ENCODE data around the gene HSPA8. TPM values are rescaled to one million over a fixed set of nuclear protein-coding genes. Genes with fewer than 3 reads are reported as not detected.
A peak's percentile ranks its signal among the peaks of the same experiment; 100 is the strongest.

HSPA8 gene
- total RNA-seq, 1 donor: 2,226 TPM

GRCh38 chr11:123072762-123073161 is 10.8 kb upstream of the HSPA8 start:
- peaks cover 67% of the 10 kb centered on the region for H3K36me3 ChIP-seq (ENCODE audit: insufficient read depth, low read length)
- no peak overlapping the region for H3K27ac ChIP-seq (ENCODE audit: low read depth, low read length)
- no peaks in the 10 kb centered on the region for H4K20me1 ChIP-seq (ENCODE audit: insufficient read depth, low read length)
- H3K4me3 ChIP-seq (ENCODE audit: insufficient read depth, low read length): no peak overlapping the region
- DNase-seq (ENCODE audit: insufficient read length, low spot score, missing footprints): no peak
- no peaks in the 10 kb centered on the region for H3K27me3 ChIP-seq (ENCODE audit: insufficient read depth, low read length)
- no peak overlapping the region for H3K4me2 ChIP-seq (ENCODE audit: insufficient read depth, low read length)
- H2AFZ ChIP-seq (ENCODE audit: low read length): no peak overlapping the region
- H3K79me2 ChIP-seq (ENCODE audit: insufficient read depth, low read length): peaks cover 13% of the 10 kb centered on the region
- no peaks in the 10 kb centered on the region for H3K9me3 ChIP-seq (ENCODE audit: low read depth, low read length)
- H3K4me1 ChIP-seq (ENCODE audit: insufficient read depth, low read length): no peaks in the 10 kb centered on the region
- no peak for TF ChIP-seq CTCF (IDR thresholded peaks at IDR 0.05; ENCODE audit: extremely low read depth, low read depth, low read length)

- no peak for DNase-seq (ENCODE audit: insufficient read length, low spot score, missing footprints)
- Histone ChIP-seq H3K4me3 (ENCODE audit: insufficient read depth, low read length) (no peak overlapping the region), H3K27me3 (ENCODE audit: insufficient read depth, low read length) (no peaks in the 10 kb centered on the region), H2AFZ (ENCODE audit: low read length) (no peak overlapping the region), H3K79me2 (ENCODE audit: insufficient read depth, low read length) (peaks cover 13% of the 10 kb centered on the region), H3K4me2 (ENCODE audit: insufficient read depth, low read length) (no peak overlapping the region), H4K20me1 (ENCODE audit: insufficient read depth, low read length) (no peaks in the 10 kb centered on the region), H3K4me1 (ENCODE audit: insufficient read depth, low read length) (no peaks in the 10 kb centered on the region), H3K27ac (ENCODE audit: low read depth, low read length) (no peak overlapping the region), H3K9me3 (ENCODE audit: low read depth, low read length) (no peaks in the 10 kb centered on the region), H3K36me3 (ENCODE audit: insufficient read depth, low read length) (peaks cover 63% of the 10 kb centered on the region)
- TF ChIP-seq CTCF (IDR thresholded peaks at IDR 0.05; ENCODE audit: extremely low read depth, low read depth, low read length): no peak
These were observed 10.4 kb upstream of the HSPA8 start for GRCh38 chr11:123072332-123072761.

DNA sequence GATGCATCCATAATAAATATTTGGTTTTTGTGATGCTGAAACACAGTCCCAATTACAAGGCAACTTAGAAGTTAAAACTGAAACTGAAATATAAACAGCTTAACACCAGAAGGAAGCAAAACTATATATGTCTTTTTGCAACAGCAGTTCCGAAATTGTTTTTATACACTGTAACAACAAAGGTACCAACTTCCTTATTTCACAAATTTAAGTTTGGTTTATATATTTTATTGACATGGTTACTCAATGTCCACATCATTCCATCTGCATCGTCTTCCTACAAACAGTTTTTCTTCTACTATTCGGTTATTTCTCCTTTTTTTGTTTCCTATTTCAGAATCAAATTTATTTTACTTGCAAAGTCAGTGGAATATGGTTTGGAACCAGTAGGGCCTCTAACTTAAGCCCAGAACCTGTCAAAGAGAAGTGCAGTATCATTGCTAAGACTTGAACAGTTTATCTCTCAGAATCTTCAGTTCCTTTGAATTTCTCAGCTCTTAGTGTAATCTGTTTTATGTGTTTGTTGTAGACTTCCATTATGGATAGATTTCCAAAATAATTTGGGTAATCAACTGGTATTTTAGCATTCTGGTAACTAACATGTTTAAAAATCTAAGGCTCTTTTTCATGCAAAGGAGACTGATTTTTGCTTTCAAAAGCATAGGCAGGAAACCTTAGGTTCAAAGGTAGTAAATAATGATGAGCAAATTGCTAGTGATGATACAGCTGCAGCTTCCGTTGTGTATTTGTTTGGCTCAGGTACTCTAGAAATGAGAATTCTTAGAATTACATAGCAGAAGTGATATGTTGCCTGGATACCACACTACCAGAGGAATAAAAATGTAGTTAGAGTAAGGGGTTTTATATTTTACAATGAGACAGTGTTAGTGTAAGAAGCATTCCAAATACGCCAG is 8.2 kb upstream of the HSPA8 start:
- H4K20me1 ChIP-seq (ENCODE audit: insufficient read depth, low read length): no peaks in the 10 kb centered on the region
- H3K27me3 ChIP-seq (ENCODE audit: insufficient read depth, low read length): no peaks in the 10 kb centered on the region
- no peak overlapping the region for H3K4me3 ChIP-seq (ENCODE audit: insufficient read depth, low read length)
- no peak overlapping the region for H2AFZ ChIP-seq (ENCODE audit: low read length)
- peaks cover 63% of the 10 kb centered on the region for H3K36me3 ChIP-seq (ENCODE audit: insufficient read depth, low read length)
- no peaks in the 10 kb centered on the region for H3K9me3 ChIP-seq (ENCODE audit: low read depth, low read length)
- no peak overlapping the region for H3K4me2 ChIP-seq (ENCODE audit: insufficient read depth, low read length)
- peaks cover 13% of the 10 kb centered on the region for H3K79me2 ChIP-seq (ENCODE audit: insufficient read depth, low read length)
- H3K27ac ChIP-seq (ENCODE audit: low read depth, low read length): peak overlapping the region; percentile 3
- no peak for TF ChIP-seq CTCF (IDR thresholded peaks at IDR 0.05; ENCODE audit: extremely low read depth, low read depth, low read length)
- no peak for DNase-seq (ENCODE audit: insufficient read length, low spot score, missing footprints)
- H3K4me1 ChIP-seq (ENCODE audit: insufficient read depth, low read length): peaks cover 10% of the 10 kb centered on the region

DNA sequence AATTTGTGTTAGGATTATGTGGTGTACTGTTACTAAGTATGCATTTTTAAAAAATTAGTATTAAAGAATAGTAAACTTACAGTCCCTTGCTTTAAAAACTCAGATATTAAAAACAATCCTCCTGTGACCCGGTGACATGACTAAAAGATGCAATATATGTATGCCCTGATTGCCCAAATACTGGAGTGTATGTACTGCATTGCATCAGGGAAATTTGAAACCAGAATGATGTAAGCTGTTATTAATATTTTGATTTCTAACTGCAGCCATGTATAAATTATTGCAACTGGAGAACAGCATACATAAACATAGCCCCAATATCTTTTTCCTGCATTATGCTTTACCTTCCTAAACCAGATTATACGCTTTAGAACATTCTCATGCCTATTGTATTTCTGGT is 3.7 kb upstream of the HSPA8 start:
- Histone ChIP-seq H4K20me1 (ENCODE audit: insufficient read depth, low read length) (peaks cover 13% of the 10 kb centered on the region), H3K27me3 (ENCODE audit: insufficient read depth, low read length) (no peaks in the 10 kb centered on the region), H3K27ac (ENCODE audit: low read depth, low read length) (peak overlapping the region; percentile 62), H3K36me3 (ENCODE audit: insufficient read depth, low read length) (peaks cover 30% of the 10 kb centered on the region), H3K4me3 (ENCODE audit: insufficient read depth, low read length) (no peak overlapping the region), H3K4me2 (ENCODE audit: insufficient read depth, low read length) (no peak overlapping the region), H3K79me2 (ENCODE audit: insufficient read depth, low read length) (peaks cover 14% of the 10 kb centered on the region), H3K9me3 (ENCODE audit: low read depth, low read length) (no peaks in the 10 kb centered on the region), H2AFZ (ENCODE audit: low read length) (no peak overlapping the region), H3K4me1 (ENCODE audit: insufficient read depth, low read length) (peaks cover 29% of the 10 kb centered on the region)
- DNase-seq (ENCODE audit: insufficient read length, low spot score, missing footprints): peak; percentile 90
- TF ChIP-seq CTCF (IDR thresholded peaks at IDR 0.05; ENCODE audit: extremely low read depth, low read depth, low read length): no peak
